Uterus (tissue), 2 donors: Measurements from ENCODE around the gene RGS2.

ENCODE experiments used
- POLR2A ChIP-seq, 2 donors: fragments of 450-650 bp; IDR thresholded peaks; one replicate each; pipeline ENCODE4 v1.6.1; 2016; ENCODE audit warnings: antibody characterized with exemption in 2 of 2, mild to moderate bottlenecking in 1 of 2, moderate library complexity in 1 of 2
- TF ChIP-seq, protein P1 (sequence below), 4 experiments: fragments of 200-600 bp in 2 of 4; fragments of 450-650 bp in 2 of 4; sonication (generic) in 2 of 4; IDR thresholded peaks; one replicate each; pipeline ENCODE4 v1.5.1; 2016 to 2019; ENCODE audit warnings: antibody characterized with exemption in 4 of 4, mild to moderate bottlenecking in 2 of 4, moderate library complexity in 1 of 4

DNA sequence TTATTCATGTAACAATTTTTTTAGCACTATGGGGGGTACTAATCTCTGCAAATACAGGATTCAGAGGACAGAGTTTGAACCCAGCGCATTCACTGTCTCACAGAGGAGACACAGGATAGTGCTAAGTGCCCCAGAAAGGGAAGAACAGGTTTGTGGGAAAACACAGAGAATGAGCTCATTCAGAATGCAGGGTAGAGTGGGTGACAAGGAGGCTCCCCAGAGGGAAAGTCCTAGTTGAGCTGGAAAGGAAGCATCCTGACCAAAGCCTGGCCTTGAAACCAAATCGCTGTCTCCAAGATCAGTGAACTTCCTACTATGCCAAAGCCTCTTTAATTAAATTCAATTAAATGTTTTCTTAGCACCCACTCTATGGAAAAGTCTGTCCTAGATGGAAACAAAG, 19.0 kb upstream of the RGS2 start:
- TF ChIP-seq, protein P1, sequence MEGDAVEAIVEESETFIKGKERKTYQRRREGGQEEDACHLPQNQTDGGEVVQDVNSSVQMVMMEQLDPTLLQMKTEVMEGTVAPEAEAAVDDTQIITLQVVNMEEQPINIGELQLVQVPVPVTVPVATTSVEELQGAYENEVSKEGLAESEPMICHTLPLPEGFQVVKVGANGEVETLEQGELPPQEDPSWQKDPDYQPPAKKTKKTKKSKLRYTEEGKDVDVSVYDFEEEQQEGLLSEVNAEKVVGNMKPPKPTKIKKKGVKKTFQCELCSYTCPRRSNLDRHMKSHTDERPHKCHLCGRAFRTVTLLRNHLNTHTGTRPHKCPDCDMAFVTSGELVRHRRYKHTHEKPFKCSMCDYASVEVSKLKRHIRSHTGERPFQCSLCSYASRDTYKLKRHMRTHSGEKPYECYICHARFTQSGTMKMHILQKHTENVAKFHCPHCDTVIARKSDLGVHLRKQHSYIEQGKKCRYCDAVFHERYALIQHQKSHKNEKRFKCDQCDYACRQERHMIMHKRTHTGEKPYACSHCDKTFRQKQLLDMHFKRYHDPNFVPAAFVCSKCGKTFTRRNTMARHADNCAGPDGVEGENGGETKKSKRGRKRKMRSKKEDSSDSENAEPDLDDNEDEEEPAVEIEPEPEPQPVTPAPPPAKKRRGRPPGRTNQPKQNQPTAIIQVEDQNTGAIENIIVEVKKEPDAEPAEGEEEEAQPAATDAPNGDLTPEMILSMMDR (IDR thresholded peaks at IDR 0.05) = no peak
- no peak for TF ChIP-seq POLR2A (IDR thresholded peaks at IDR 0.05)
